Nephron progenitor cell (in vitro differentiated cells): ENCODE results near the gene SHROOM2.

ENCODE experiments used
- DNase-seq: peaks from one replicate; pipeline ENCODE4 v3.0.0; 2021
- H3K27ac Mint-ChIP-seq: 2 replicates; pipeline ENCODE4 v1.8.0; 2021; ENCODE audit warnings: mild to moderate bottlenecking, moderate library complexity, mixed read lengths
- H3K27me3 Mint-ChIP-seq: 2 replicates; pipeline ENCODE4 v1.8.0; 2021; ENCODE audit warnings: mild to moderate bottlenecking, low read depth, mixed read lengths; ENCODE audit not compliant: poor library complexity
- H3K36me3 Mint-ChIP-seq: 2 replicates; pipeline ENCODE4 v1.8.0; 2021; ENCODE audit warnings: low read depth, mixed read lengths
- H3K4me1 Mint-ChIP-seq: 2 replicates; pipeline ENCODE4 v1.8.0; 2021; ENCODE audit warnings: mixed read lengths
- H3K4me3 Mint-ChIP-seq: 2 replicates; pipeline ENCODE4 v1.8.0; 2021; ENCODE audit warnings: mild to moderate bottlenecking, moderate library complexity, mixed read lengths
- H3K9me3 Mint-ChIP-seq: 2 replicates; pipeline ENCODE4 v1.8.0; 2021; ENCODE audit warnings: mild to moderate bottlenecking, moderate library complexity, mixed read lengths
- TF ChIP-seq, protein P1 (sequence below): fragments of 200-600 bp; sonication (generic); IDR thresholded peaks from 2 replicates; pipeline ENCODE4 v1.5.0; 2021; ENCODE audit warnings: antibody characterized with exemption

The SHROOM2 gene

GRCh38 chrX:9905288-9905687 lies 119.1 kb downstream of the SHROOM2 start:
- Mint-ChIP-seq H3K4me1 (peaks cover 20% of the 10 kb centered on the region), H3K36me3 (peaks cover 4% of the 10 kb centered on the region), H3K27ac (no peak overlapping the region), H3K4me3 (no peak overlapping the region), H3K9me3 (peaks cover 55% of the 10 kb centered on the region), H3K27me3 (no peaks in the 10 kb centered on the region)
- DNase-seq: no peak
- TF ChIP-seq, protein P1, sequence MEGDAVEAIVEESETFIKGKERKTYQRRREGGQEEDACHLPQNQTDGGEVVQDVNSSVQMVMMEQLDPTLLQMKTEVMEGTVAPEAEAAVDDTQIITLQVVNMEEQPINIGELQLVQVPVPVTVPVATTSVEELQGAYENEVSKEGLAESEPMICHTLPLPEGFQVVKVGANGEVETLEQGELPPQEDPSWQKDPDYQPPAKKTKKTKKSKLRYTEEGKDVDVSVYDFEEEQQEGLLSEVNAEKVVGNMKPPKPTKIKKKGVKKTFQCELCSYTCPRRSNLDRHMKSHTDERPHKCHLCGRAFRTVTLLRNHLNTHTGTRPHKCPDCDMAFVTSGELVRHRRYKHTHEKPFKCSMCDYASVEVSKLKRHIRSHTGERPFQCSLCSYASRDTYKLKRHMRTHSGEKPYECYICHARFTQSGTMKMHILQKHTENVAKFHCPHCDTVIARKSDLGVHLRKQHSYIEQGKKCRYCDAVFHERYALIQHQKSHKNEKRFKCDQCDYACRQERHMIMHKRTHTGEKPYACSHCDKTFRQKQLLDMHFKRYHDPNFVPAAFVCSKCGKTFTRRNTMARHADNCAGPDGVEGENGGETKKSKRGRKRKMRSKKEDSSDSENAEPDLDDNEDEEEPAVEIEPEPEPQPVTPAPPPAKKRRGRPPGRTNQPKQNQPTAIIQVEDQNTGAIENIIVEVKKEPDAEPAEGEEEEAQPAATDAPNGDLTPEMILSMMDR: no peak

- H3K27me3 Mint-ChIP-seq: no peaks in the 10 kb centered on the region
- H3K36me3 Mint-ChIP-seq: peaks cover 4% of the 10 kb centered on the region
- H3K9me3 Mint-ChIP-seq: peaks cover 52% of the 10 kb centered on the region
- TF ChIP-seq, protein P1: no peak
- H3K4me3 Mint-ChIP-seq: no peak overlapping the region
- no peak overlapping the region for H3K27ac Mint-ChIP-seq
- H3K4me1 Mint-ChIP-seq: peaks cover 15% of the 10 kb centered on the region
- no peak for DNase-seq
Observed at GRCh38 chrX:9905721-9906120, 119.5 kb downstream of the SHROOM2 start.

- no peak overlapping the region for H3K4me3 Mint-ChIP-seq
- peaks cover 4% of the 10 kb centered on the region for H3K36me3 Mint-ChIP-seq
- H3K27ac Mint-ChIP-seq: no peak overlapping the region
- TF ChIP-seq, protein P1: no peak
- peaks cover 59% of the 10 kb centered on the region for H3K9me3 Mint-ChIP-seq
- DNase-seq: no peak
- H3K27me3 Mint-ChIP-seq: no peaks in the 10 kb centered on the region
- H3K4me1 Mint-ChIP-seq: peaks cover 21% of the 10 kb centered on the region
Observed at GRCh38 chrX:9906919-9907318, 120.7 kb downstream of the SHROOM2 start.

GRCh38 chrX:9907645-9908387 lies 121.6 kb downstream of the SHROOM2 start:
- Mint-ChIP-seq H3K4me1 (peaks cover 26% of the 10 kb centered on the region), H3K27me3 (no peaks in the 10 kb centered on the region), H3K9me3 (peaks cover 51% of the 10 kb centered on the region), H3K27ac (no peak overlapping the region), H3K4me3 (no peak overlapping the region), H3K36me3 (peaks cover 4% of the 10 kb centered on the region)
- TF ChIP-seq, protein P1: no peak
- no peak for DNase-seq

- Mint-ChIP-seq H3K9me3 (peaks cover 45% of the 10 kb centered on the region), H3K27me3 (no peaks in the 10 kb centered on the region), H3K4me3 (no peak overlapping the region), H3K4me1 (peaks cover 25% of the 10 kb centered on the region), H3K27ac (no peak overlapping the region), H3K36me3 (no peaks in the 10 kb centered on the region)
- DNase-seq: no peak
- TF ChIP-seq, protein P1: no peak
Observed at GRCh38 chrX:9909254-9909653, 123.0 kb downstream of the SHROOM2 start.

- DNase-seq: no peak
- TF ChIP-seq, protein P1: no peak
- Mint-ChIP-seq H3K4me3 (no peak overlapping the region), H3K36me3 (no peaks in the 10 kb centered on the region), H3K9me3 (peaks cover 40% of the 10 kb centered on the region), H3K27me3 (no peaks in the 10 kb centered on the region), H3K27ac (no peak overlapping the region), H3K4me1 (peaks cover 25% of the 10 kb centered on the region)
Observed at GRCh38 chrX:9911487-9911886, 125.3 kb downstream of the SHROOM2 start.
